Activated T-helper 17 cell treated with anti-CD3 and anti-CD28 coated beads, Interleukin-2, amount 50 U/mL, for 72 hours (primary cell): Measurements from ENCODE around the gene KIAA0753. TPM values are rescaled to one million over a fixed set of nuclear protein-coding genes. Genes with fewer than 3 reads are reported as not detected.

Experiments
- ATAC-seq: fragments of 150-1000 bp; cut with Tn5 transposase; replicated peaks from 2 replicates; pipeline ENCODE4 v1.10.0; 2021; ENCODE audit warnings: mild to moderate bottlenecking, moderate library complexity
- H3K27ac Mint-ChIP-seq: one replicate; pipeline ENCODE4 v1.8.0; 2022; ENCODE audit warnings: mixed read lengths
- H3K27me3 Mint-ChIP-seq: one replicate; pipeline ENCODE4 v1.8.0; 2022; ENCODE audit warnings: mixed read lengths
- H3K36me3 Mint-ChIP-seq: one replicate; pipeline ENCODE4 v1.8.0; 2022; ENCODE audit warnings: low read depth, mild to moderate bottlenecking, mixed read lengths
- H3K4me1 Mint-ChIP-seq: one replicate; pipeline ENCODE4 v1.8.0; 2022; ENCODE audit warnings: mixed read lengths
- H3K4me3 Mint-ChIP-seq: one replicate; pipeline ENCODE4 v1.8.0; 2022; ENCODE audit warnings: mild to moderate bottlenecking, mixed read lengths
- H3K9me3 Mint-ChIP-seq: one replicate; pipeline ENCODE4 v1.8.0; 2022; ENCODE audit warnings: mixed read lengths
- total RNA-seq, 2 donors: library from RNA; stranded (reverse); gene quantifications; one replicate each; pipeline ENCODE4 v1.2.3, GENCODE V29; 2022

KIAA0753 gene
- total RNA-seq, 2 donors from 2014 or later, result 17.6 to 24.2 TPM

DNA sequence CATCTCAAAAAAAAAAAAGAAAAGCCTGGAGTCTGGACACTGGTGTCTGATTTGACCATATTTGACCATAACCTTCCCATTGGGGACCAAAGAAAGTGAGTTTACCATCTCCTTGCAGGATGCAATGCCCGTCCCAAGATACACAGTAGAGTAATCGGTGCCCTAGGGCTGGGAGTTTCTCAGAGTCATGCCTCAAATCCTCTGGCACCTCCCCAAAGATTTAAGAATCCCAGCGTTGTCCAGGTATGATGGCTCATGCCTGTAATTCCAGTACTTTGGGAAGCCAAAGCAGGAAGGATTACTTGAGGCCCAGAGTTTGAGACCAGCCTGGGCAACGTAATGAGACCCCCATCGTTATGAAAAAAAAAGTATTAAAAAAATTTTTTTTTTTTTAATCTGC is 89.2 kb downstream of the KIAA0753 start:
- no peak overlapping the region for H3K4me3 Mint-ChIP-seq
- no peak overlapping the region for H3K27ac Mint-ChIP-seq
- peaks cover 15% of the 10 kb centered on the region for H3K27me3 Mint-ChIP-seq
- ATAC-seq, result no peak
- H3K36me3 Mint-ChIP-seq, result no peaks in the 10 kb centered on the region
- H3K9me3 Mint-ChIP-seq, result no peaks in the 10 kb centered on the region
- peaks cover 11% of the 10 kb centered on the region for H3K4me1 Mint-ChIP-seq

DNA sequence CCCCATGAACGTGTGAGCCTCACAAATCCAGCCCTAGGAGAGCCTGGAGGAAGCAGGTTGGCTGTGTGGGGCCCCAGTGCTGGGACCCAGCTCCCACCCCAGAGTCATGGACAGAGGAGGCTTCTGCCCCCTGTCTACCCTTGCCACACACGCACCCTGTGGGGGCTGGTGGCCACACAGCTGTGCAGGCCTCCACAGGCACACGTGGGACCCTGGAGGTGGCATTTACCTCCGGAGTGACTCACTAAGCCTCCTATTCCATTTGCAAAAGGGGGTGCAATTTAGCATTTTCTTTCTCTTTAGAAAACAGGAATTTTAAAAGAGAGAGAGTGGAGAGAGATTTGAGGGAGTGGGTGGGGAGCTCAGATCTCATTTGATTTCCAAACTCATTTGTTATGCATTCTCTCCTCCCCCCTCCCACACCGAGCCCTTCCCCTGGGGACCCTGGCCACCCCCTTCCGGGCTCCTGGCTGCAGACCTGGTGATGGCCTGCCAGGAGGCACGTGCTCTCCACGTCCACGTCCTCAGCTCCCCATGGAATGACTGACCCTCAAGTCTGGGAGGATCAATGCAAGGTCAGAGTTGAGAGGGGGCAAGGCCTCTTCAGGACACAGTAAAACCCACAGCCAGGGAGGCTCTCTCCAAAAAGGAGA is 91.0 kb downstream of the KIAA0753 start:
- peak overlapping the region; percentile 80 for H3K27ac Mint-ChIP-seq
- no peak for ATAC-seq
- H3K4me1 Mint-ChIP-seq, result peaks cover 11% of the 10 kb centered on the region
- H3K9me3 Mint-ChIP-seq, result no peaks in the 10 kb centered on the region
- H3K27me3 Mint-ChIP-seq, result peaks cover 9% of the 10 kb centered on the region
- H3K4me3 Mint-ChIP-seq, result no peak overlapping the region
- H3K36me3 Mint-ChIP-seq, result no peaks in the 10 kb centered on the region

DNA sequence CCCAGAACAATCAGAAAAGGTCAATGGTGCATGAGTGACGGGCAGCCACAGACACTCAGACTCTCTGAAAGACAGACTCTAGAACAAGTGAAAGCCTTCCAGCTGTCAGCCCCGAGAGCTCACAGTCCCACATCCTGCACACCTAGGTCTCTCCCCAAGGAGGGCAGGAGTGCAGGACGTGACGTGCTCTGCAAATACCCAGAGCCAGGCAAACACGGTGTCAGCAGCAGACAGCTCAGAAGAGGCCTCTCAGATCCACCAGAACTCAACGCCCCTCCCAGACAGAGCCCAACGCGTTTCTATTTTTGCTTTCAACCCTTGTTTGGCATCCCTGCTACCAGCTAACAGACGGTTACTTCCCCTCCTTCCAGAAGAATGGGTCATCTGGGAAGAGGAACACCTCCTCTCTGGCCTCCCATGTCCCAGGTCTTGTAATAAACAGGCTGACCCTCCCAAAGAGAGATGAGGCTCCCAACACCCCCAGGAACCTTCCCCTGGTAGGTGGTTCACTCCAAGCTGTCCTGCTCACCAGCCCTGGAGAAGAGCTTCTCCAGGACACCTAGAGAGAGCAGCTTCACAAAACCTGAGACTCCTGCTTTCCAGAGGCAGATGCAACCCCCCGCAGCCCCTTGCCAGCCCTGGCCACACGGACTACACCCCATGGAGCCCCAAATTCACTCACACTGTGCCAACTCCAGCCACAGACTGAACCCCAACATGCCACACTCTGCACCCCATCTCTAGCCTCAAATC is 91.8 kb downstream of the KIAA0753 start:
- H3K27me3 Mint-ChIP-seq, result peaks cover 4% of the 10 kb centered on the region
- H3K36me3 Mint-ChIP-seq, result no peaks in the 10 kb centered on the region
- peak overlapping the region; percentile 47 for H3K4me3 Mint-ChIP-seq
- H3K9me3 Mint-ChIP-seq, result no peaks in the 10 kb centered on the region
- peaks cover 11% of the 10 kb centered on the region for H3K4me1 Mint-ChIP-seq
- H3K27ac Mint-ChIP-seq, result peak overlapping the region; percentile 80
- ATAC-seq, result peak; percentile 94

DNA sequence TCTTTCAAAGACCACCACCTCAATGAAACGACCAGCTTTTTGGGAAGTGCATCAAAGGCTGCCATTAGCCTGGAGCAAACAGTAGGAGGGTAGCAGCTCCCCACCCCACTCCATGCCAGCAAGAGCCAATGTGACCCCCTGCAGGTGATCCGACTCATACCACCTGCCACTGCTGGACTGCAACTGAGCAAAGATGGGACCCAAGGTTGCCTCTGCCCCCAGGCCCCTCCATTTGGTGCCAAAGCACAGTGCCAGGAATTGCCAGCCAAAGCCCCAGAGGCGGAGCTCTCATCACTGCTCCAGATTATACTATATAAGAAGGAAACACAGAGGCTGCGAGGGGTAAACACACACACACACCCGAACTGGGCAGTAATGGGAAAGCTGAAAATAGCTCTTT is 92.5 kb downstream of the KIAA0753 start:
- Mint-ChIP-seq H3K27me3 (no peaks in the 10 kb centered on the region), H3K27ac (peak overlapping the region; percentile 80), H3K4me1 (peaks cover 11% of the 10 kb centered on the region), H3K36me3 (no peaks in the 10 kb centered on the region), H3K9me3 (no peaks in the 10 kb centered on the region), H3K4me3 (peak overlapping the region; percentile 47)
- ATAC-seq, result no peak

DNA sequence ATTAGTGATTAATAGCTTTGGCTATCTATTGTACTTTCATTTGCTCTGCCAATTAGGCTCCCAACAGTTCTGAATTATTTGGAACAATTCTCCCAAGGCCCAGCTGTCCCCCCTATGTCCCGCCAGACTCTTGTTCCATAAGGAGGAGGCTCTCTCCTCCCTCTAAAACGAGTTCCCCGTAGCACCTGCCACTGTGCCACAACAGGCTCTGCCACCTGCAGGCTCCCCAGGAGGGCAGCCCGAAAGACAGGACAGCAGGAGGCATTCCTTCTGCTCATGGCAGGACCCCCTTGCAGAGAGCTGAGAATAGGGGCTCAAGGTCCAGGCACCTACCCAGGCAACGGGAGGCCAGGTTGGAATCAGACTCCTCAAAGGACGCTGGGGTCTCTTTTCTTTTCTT is 93.2 kb downstream of the KIAA0753 start:
- peaks cover under 1% of the 10 kb centered on the region for H3K27me3 Mint-ChIP-seq
- no peaks in the 10 kb centered on the region for H3K36me3 Mint-ChIP-seq
- peaks cover 11% of the 10 kb centered on the region for H3K4me1 Mint-ChIP-seq
- H3K4me3 Mint-ChIP-seq, result no peak overlapping the region
- no peak for ATAC-seq
- H3K9me3 Mint-ChIP-seq, result no peaks in the 10 kb centered on the region
- no peak overlapping the region for H3K27ac Mint-ChIP-seq

DNA sequence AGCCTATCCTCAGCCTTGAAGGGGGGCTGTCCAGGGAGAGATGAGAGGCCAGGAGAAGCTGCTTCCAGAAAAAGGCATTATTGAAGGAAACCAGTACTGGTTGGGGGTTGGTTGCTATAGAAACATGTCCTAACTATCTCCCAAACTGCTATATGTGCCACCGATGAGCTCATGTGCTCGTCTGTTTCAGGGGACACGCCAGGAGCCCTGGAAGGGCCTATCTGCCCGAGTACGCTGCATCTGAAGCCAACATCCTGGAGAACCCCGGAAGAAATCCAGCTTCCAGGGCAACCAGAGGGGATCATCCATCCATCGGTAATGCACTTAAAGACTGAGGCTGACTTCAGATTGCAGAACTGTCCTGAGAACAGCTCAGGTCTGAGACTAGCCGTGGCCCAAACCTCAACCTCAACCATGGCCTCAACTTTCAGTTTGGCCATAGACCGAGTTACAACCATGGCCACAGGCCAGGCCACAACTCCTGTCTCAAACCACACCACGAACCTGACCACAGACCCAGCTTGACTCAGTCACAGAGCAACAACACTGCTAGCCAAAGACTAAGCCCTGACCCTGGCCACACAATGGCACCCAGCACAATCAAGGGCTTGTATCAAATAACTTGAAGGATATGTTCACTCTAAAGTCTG is 94.3 kb downstream of the KIAA0753 start:
- no peaks in the 10 kb centered on the region for H3K36me3 Mint-ChIP-seq
- ATAC-seq, result peak; percentile 30
- H3K4me3 Mint-ChIP-seq, result no peak overlapping the region
- no peak overlapping the region for H3K27ac Mint-ChIP-seq
- H3K9me3 Mint-ChIP-seq, result no peaks in the 10 kb centered on the region
- peaks cover 3% of the 10 kb centered on the region for H3K27me3 Mint-ChIP-seq
- peaks cover 11% of the 10 kb centered on the region for H3K4me1 Mint-ChIP-seq

DNA sequence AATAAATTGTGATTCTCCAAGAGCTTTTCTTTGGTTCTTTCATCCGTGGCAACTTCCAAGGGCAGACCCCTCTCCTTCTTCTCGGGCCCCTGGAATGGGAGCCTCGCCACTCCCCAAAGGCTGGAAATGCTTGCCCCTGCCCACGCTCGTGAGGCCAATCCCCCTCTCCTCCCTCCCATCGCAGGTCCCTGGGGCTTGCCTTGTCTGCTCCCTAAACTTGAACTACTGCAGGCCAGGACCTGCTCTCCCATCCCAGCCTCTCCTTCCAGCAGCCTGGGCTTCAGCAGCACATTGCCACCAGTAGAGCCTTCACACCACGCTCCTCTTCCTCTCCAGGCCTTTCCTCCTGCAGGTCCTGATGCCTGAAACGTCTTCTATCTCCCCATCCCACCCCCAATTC is 95.2 kb downstream of the KIAA0753 start:
- no peak for ATAC-seq
- Mint-ChIP-seq H3K36me3 (no peaks in the 10 kb centered on the region), H3K27me3 (peaks cover 3% of the 10 kb centered on the region), H3K27ac (no peak overlapping the region), H3K4me3 (no peak overlapping the region), H3K9me3 (no peaks in the 10 kb centered on the region), H3K4me1 (peaks cover 11% of the 10 kb centered on the region)

DNA sequence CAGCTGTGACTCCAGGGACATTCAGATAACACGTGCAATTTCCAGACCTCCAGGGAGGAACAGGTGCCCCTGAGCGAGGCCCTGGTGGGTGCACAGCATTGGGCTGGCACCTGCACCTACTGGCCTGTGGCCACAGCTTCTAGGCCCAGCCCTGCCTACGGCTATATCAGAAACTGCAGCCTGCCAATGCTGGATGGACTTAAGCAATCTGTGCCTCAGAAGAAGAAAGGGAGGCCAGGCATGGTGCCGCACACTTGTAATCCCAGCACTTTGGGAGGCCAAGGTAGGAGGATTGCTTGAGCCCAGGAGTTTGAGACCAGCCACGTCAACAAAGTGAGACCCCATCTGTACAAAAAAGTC is 96.5 kb downstream of the KIAA0753 start:
- H3K36me3 Mint-ChIP-seq, result no peaks in the 10 kb centered on the region
- H3K4me1 Mint-ChIP-seq, result peaks cover 8% of the 10 kb centered on the region
- peaks cover 6% of the 10 kb centered on the region for H3K27me3 Mint-ChIP-seq
- ATAC-seq, result no peak
- H3K4me3 Mint-ChIP-seq, result no peak overlapping the region
- no peaks in the 10 kb centered on the region for H3K9me3 Mint-ChIP-seq
- no peak overlapping the region for H3K27ac Mint-ChIP-seq

DNA sequence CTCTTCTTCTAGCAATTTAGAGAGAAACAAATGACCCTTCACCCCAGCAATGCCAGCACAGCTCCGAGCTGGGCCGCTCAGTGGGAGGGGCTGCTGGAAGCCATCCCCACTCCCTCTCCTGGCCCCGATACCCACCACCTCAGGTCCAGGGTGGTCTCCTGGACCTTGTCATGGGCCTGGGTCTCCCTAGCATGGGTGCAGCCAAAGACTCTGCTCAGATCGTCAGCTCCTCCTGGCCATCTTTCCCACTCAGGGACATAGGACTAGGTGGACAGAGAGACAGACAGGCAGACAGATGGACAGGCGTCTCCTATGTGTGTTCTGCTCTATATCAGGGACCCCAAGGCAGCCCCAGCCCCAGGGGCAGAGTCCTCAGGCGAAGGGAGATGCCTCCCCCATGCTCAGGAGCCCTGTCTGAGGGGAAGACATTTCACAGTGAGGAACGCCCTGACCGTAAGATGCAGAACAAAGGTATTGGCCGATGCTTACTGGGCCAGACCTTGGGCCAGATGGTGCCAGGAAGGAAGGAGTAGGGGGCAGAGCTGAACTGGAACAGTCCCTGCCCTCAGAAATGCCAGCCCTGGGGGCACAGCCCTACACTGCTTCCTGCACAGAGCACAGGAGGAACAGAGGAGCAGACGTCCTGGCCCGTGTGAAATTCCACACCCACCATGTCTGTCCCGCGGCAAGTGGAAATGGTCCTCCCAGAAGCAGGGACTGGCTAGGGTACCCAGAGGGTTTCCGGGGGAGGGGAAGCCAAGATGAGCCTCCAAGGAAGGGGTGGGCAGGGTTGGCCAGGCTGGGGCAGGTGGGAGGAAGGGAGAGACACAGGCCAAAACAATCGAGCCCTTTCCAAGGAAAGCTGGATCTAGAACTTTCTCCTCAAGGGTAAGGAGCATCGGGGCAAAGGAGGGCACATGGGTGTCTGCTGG is 97.2 kb downstream of the KIAA0753 start:
- H3K36me3 Mint-ChIP-seq, result no peaks in the 10 kb centered on the region
- ATAC-seq, result no peak
- no peak overlapping the region for H3K27ac Mint-ChIP-seq
- no peak overlapping the region for H3K4me3 Mint-ChIP-seq
- peaks cover 2% of the 10 kb centered on the region for H3K4me1 Mint-ChIP-seq
- H3K9me3 Mint-ChIP-seq, result no peaks in the 10 kb centered on the region
- H3K27me3 Mint-ChIP-seq, result peaks cover 6% of the 10 kb centered on the region

DNA sequence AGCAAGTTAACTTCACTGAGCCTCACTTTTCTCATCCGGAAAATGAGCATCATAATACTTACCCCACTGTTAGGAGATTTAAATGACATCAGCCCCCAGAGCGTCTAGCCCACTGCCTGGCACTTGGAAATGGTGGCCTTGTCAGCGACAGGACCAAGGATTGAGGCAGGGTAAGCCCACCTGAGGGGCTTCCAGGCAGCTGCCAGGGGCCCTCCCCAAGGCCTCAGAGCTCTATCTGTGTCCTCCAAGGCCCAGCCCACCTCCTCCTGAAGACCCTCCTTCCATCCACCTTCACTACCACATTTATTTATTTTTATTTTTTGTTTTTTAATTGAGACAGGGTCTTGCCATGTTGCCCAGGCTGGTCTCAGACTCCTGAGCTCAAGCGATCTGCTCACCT is 97.9 kb downstream of the KIAA0753 start:
- no peaks in the 10 kb centered on the region for H3K36me3 Mint-ChIP-seq
- no peak overlapping the region for H3K4me3 Mint-ChIP-seq
- no peaks in the 10 kb centered on the region for H3K9me3 Mint-ChIP-seq
- peaks cover 6% of the 10 kb centered on the region for H3K27me3 Mint-ChIP-seq
- H3K4me1 Mint-ChIP-seq, result no peaks in the 10 kb centered on the region
- H3K27ac Mint-ChIP-seq, result no peak overlapping the region
- ATAC-seq, result no peak

DNA sequence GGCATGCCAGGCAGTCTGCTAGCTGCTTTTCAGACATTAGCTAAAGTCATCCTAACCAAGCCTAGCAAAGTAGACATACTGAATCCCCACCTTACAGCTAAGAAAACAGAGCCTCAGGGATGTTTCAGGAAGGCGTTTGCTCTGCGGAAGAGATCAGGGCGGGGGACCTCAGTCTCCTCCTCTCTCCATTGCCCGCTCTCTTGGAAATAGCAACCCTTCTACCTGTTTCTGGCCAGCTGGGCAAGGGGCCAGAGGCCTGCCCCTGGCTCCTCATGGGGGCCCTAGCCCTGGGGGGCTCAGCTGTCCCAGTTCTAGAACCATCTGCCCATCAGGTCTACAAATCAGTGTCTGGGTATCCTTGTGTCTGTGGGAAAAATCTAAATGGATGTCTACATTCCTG is 98.6 kb downstream of the KIAA0753 start:
- ATAC-seq, result no peak
- Mint-ChIP-seq H3K36me3 (no peaks in the 10 kb centered on the region), H3K27me3 (peaks cover 6% of the 10 kb centered on the region), H3K4me3 (no peak overlapping the region), H3K4me1 (no peaks in the 10 kb centered on the region), H3K27ac (no peak overlapping the region), H3K9me3 (no peaks in the 10 kb centered on the region)

DNA sequence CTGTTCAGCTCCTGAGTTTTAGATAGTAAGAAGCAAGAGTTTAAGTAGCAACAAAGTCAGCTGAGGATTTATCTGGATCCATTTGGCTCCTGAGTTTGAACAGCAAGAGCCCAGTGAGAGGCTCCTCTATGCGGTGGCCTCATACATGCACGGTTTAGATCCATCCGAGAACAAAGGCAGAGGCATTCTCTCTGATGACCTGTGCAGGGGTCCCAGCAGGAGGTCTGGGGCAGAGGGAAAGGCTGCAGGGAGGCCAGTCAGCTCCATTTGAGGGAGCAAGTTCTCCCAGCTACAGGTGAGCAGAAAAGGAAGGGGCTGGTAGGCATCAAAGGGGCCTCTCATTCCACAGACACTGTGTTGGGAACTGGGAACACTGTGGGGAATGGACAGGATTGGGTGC is 100.6 kb downstream of the KIAA0753 start:
- no peaks in the 10 kb centered on the region for H3K36me3 Mint-ChIP-seq
- ATAC-seq, result no peak
- H3K27me3 Mint-ChIP-seq, result peaks cover 6% of the 10 kb centered on the region
- H3K4me3 Mint-ChIP-seq, result no peak overlapping the region
- H3K4me1 Mint-ChIP-seq, result no peaks in the 10 kb centered on the region
- no peaks in the 10 kb centered on the region for H3K9me3 Mint-ChIP-seq
- no peak overlapping the region for H3K27ac Mint-ChIP-seq

DNA sequence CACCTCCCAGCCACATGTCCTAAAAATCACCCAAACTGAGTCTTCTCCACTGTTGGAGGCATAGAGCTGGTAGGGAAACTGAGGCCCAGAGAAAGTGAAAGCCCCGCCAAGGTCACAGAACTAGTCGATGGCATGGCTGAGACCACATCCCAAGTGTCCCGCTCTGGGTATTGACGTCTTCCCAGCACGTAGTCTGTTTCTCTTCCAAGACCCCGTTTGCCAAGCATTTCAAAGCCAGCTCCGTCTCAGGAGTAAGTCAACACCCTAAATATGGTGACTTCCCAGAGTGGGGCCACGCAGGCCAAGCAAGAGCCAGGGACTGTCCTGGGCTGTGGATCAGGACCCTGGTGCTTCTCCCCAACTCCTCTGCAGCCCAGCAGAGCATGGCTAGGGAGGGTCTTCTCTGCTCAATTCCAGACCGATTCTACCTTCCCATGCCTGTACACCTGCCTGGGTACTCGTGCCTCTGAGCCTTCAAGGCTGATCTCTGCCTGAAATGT is 103.9 kb downstream of the KIAA0753 start:
- H3K36me3 Mint-ChIP-seq, result no peaks in the 10 kb centered on the region
- ATAC-seq, result no peak
- peaks cover 9% of the 10 kb centered on the region for H3K27me3 Mint-ChIP-seq
- H3K4me1 Mint-ChIP-seq, result no peaks in the 10 kb centered on the region
- no peak overlapping the region for H3K27ac Mint-ChIP-seq
- no peak overlapping the region for H3K4me3 Mint-ChIP-seq
- no peaks in the 10 kb centered on the region for H3K9me3 Mint-ChIP-seq

DNA sequence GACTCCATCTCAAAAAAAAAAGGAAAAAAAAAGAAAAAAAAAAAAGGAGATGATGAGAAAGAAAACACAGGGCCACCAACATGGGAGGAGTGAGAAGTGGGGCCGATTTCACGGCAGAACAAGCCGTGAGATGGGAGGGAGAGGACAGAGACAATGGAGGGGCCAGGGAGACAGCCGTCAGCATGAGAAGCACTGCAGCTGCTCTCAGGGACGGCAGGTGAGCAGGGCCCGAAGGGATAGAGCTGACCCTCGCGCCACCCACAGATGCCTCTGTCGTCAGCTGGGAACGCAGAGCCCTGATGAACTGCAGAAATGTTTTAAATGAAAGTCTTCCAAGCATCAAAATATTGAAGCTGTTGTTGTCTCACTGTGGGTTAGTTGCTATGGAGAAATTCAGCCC is 104.5 kb downstream of the KIAA0753 start:
- no peaks in the 10 kb centered on the region for H3K4me1 Mint-ChIP-seq
- H3K27me3 Mint-ChIP-seq, result peaks cover 9% of the 10 kb centered on the region
- no peaks in the 10 kb centered on the region for H3K36me3 Mint-ChIP-seq
- H3K27ac Mint-ChIP-seq, result no peak overlapping the region
- H3K9me3 Mint-ChIP-seq, result no peaks in the 10 kb centered on the region
- no peak overlapping the region for H3K4me3 Mint-ChIP-seq
- no peak for ATAC-seq
